Neutrophil (primary cell): ENCODE measurements around the gene MMP24OS.
"Not testable (repeated sequence)": the region's sequence is repeated elsewhere in the genome, so short reads cannot be mapped to it uniquely, and the experiment has no call there.

Experiments used
- H3K27ac ChIP-seq: fragments of 200-600 bp; sonication (generic); 2 replicates; pipeline ENCODE4 v1.5.1; 2016; ENCODE audit warnings: mild to moderate bottlenecking, moderate library complexity
- H3K27me3 ChIP-seq: fragments of 200-600 bp; sonication (generic); 2 replicates; pipeline ENCODE4 v1.6.0; 2016; ENCODE audit warnings: mild to moderate bottlenecking
- H3K36me3 ChIP-seq: fragments of 200-600 bp; sonication (generic); 2 replicates; pipeline ENCODE4 v1.5.1; 2017
- H3K4me1 ChIP-seq, 2 experiments: fragments of 200-600 bp in 1 of 2; sonication (generic) in 1 of 2; 1 replicate in 1 of 2; 2 replicates in 1 of 2; pipeline versions ENCODE4 v1.5.1 to v1.6.1; 2013 to 2016; ENCODE audit warnings: low read depth in 1 of 2, low read length in 1 of 2, mild to moderate bottlenecking in 1 of 2, moderate library complexity in 1 of 2; ENCODE audit not compliant: control insufficient read depth in 1 of 2, insufficient read depth in 1 of 2
- H3K4me3 ChIP-seq, 2 experiments: fragments of 200-600 bp in 1 of 2; sonication (generic) in 1 of 2; 1 replicate in 1 of 2; 2 replicates in 1 of 2; pipeline ENCODE4 v1.5.1; 2013 to 2016; ENCODE audit warnings: low read depth in 1 of 2, low read length in 1 of 2, mild to moderate bottlenecking in 1 of 2, moderate library complexity in 1 of 2
- H3K9me3 ChIP-seq: fragments of 200-600 bp; sonication (generic); 2 replicates; pipeline ENCODE4 v1.5.1; 2016
- TF ChIP-seq, protein P1 (sequence below): fragments of 200-600 bp; sonication (generic); IDR thresholded peaks from 2 replicates; pipeline ENCODE4 v1.5.1; 2016; ENCODE audit warnings: antibody characterized with exemption

MMP24OS gene

DNA sequence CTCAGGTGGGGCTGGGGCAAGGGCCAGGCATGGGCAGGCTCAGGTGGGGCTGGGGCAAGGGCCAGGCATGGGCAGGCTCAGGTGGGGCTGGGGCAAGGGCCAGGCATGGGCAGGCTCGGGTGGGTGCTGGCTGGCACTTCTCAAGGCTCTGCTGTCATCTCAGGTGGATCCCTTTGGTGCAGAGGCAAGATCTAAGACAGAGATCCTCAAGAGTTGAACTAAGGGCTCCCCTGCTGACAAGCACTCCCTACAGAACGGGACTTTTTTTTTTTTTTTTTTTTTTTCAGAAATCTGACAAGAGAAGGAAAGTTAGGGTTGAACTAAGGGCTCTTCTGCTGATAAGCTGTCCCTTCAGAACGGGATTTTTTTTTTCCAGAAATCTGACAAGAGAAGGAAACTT, 24.9 kb downstream of the MMP24OS start:
- TF ChIP-seq, protein P1, sequence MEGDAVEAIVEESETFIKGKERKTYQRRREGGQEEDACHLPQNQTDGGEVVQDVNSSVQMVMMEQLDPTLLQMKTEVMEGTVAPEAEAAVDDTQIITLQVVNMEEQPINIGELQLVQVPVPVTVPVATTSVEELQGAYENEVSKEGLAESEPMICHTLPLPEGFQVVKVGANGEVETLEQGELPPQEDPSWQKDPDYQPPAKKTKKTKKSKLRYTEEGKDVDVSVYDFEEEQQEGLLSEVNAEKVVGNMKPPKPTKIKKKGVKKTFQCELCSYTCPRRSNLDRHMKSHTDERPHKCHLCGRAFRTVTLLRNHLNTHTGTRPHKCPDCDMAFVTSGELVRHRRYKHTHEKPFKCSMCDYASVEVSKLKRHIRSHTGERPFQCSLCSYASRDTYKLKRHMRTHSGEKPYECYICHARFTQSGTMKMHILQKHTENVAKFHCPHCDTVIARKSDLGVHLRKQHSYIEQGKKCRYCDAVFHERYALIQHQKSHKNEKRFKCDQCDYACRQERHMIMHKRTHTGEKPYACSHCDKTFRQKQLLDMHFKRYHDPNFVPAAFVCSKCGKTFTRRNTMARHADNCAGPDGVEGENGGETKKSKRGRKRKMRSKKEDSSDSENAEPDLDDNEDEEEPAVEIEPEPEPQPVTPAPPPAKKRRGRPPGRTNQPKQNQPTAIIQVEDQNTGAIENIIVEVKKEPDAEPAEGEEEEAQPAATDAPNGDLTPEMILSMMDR = no peak
- Histone ChIP-seq H3K4me1 (peaks cover 22 to 25% of the 10 kb centered on the region in 2 experiments), H3K36me3 (peaks cover 23% of the 10 kb centered on the region), H3K27me3 (no peaks in the 10 kb centered on the region), H3K27ac (no peak overlapping the region), H3K4me3 (no peak overlapping the region), H3K9me3 (no peaks in the 10 kb centered on the region)

GRCh38 chr20:35252598-35252997, 25.3 kb downstream of the MMP24OS start:
- H3K4me3 ChIP-seq, H3K27me3 ChIP-seq, H3K9me3 ChIP-seq: not testable (repeated sequence)
- Histone ChIP-seq H3K36me3 (peaks cover 22% of the 10 kb centered on the region), H3K4me1 (peaks cover 22 to 25% of the 10 kb centered on the region in 2 experiments), H3K27ac (peak overlapping the region; percentile 82)

GRCh38 chr20:35252037-35252461, 25.9 kb downstream of the MMP24OS start:
- H3K36me3 ChIP-seq = peaks cover 25% of the 10 kb centered on the region
- no peaks in the 10 kb centered on the region for H3K9me3 ChIP-seq
- H3K4me3 ChIP-seq = no peak overlapping the region
- TF ChIP-seq, protein P1 = no peak
- H3K4me1 ChIP-seq = peaks cover 22 to 25% of the 10 kb centered on the region in 2 experiments
- H3K27me3 ChIP-seq = no peaks in the 10 kb centered on the region
- H3K27ac ChIP-seq = peak overlapping the region; percentile 82

GRCh38 chr20:35251613-35251940, 26.3 kb downstream of the MMP24OS start:
- Histone ChIP-seq H3K27me3 (no peaks in the 10 kb centered on the region), H3K27ac (peak overlapping the region; percentile 82), H3K36me3 (peaks cover 26% of the 10 kb centered on the region), H3K4me3 (no peak overlapping the region), H3K4me1 (peaks cover 22 to 25% of the 10 kb centered on the region in 2 experiments), H3K9me3 (no peaks in the 10 kb centered on the region)
- TF ChIP-seq, protein P1 = no peak

- H3K9me3 ChIP-seq = no peaks in the 10 kb centered on the region
- TF ChIP-seq, protein P1 = no peak
- no peak overlapping the region for H3K27ac ChIP-seq
- H3K27me3 ChIP-seq = no peaks in the 10 kb centered on the region
- H3K4me3 ChIP-seq = no peak overlapping the region
- peaks cover 10% of the 10 kb centered on the region for H3K36me3 ChIP-seq
- peaks cover 22 to 25% of the 10 kb centered on the region in 2 experiments for H3K4me1 ChIP-seq
Observed at GRCh38 chr20:35248641-35249475, 29.1 kb downstream of the MMP24OS start.

DNA sequence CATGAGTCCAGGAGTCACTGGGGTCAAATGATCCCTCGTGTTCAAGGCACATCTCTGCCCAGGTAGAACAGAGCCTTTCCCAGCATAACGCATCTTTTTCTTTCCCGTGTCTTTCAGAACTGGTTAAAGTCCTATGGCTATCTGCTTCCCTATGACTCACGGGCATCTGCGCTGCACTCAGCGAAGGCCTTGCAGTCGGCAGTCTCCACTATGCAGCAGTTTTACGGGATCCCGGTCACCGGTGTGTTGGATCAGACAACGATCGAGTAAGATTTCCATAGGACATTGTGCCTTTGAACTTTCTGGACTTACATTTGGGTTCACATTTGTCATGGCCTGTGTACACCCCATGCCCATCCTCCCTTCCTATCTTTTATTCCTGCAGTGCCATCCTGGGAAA, 31.2 kb downstream of the MMP24OS start:
- H3K27ac ChIP-seq = no peak overlapping the region
- H3K27me3 ChIP-seq = no peaks in the 10 kb centered on the region
- no peaks in the 10 kb centered on the region for H3K9me3 ChIP-seq
- H3K36me3 ChIP-seq = peaks cover 9% of the 10 kb centered on the region
- TF ChIP-seq, protein P1 = no peak
- no peak overlapping the region for H3K4me3 ChIP-seq
- peaks cover 19 to 20% of the 10 kb centered on the region in 2 experiments for H3K4me1 ChIP-seq
